Renal pelvis (tissue), 12 donors: ENCODE data around the gene TFIP11. TPM values are rescaled to one million over a fixed set of nuclear protein-coding genes. Genes with fewer than 3 reads are reported as not detected.
A peak's percentile ranks its signal among the peaks of the same experiment; 100 is the strongest.

ENCODE experiments used
- DNase-seq: peaks from one replicate; pipeline ENCODE4 v3.0.0-alpha.2; 2013
- long read RNA-seq, 16 experiments: transcript quantifications; one replicate each; lab custom pipeline, GENCODE V29; 2026
- polyA plus RNA-seq, 3 donors: library from polyadenylated mRNA; unstranded; fragments of 120-200 nt; gene quantifications; one replicate each; pipeline ENCODE4 v1.2.1, GENCODE V29; 2013; ENCODE audit not compliant: insufficient read length in 3 of 3

Gene TFIP11
- polyA plus RNA-seq, result 10 to 100 TPM; 42.9 to 48.5 (median 46.4) TPM
- long read RNA-seq, donor 1, transcript TFIP11-204 (15 exons, 3,586 nt), result major isoform, 7 of 9 reads
- long read RNA-seq, donor 1, partial matches to known transcripts, result 0 of 9 reads
- long read RNA-seq, donor 1, other reads (novel, unspliced or antisense), result 0 of 9 reads
- long read RNA-seq, donor 2, transcript TFIP11-204 (15 exons, 3,586 nt), result major isoform, 7 of 16 reads
- long read RNA-seq, donor 2, partial matches to known transcripts, result 8 of 16 reads
- long read RNA-seq, donor 2, other reads (novel, unspliced or antisense), result 0 of 16 reads
- long read RNA-seq, donor 3, partial matches to known transcripts, result 27 of 32 reads
- long read RNA-seq, donor 3, other reads (novel, unspliced or antisense), result 0 of 32 reads
- long read RNA-seq, donor 4, transcript TFIP11-204 (15 exons, 3,586 nt), result major isoform, 5 of 8 reads
- long read RNA-seq, donor 4, partial matches to known transcripts, result 0 of 8 reads
- long read RNA-seq, donor 4, other reads (novel, unspliced or antisense), result 0 of 8 reads
- long read RNA-seq, donor 5, transcript TFIP11-204 (15 exons, 3,586 nt), result major isoform, 5 of 5 reads
- long read RNA-seq, donor 5, partial matches to known transcripts, result 0 of 5 reads
- long read RNA-seq, donor 5, other reads (novel, unspliced or antisense), result 0 of 5 reads
- long read RNA-seq, donor 6, transcript TFIP11-204 (15 exons, 3,586 nt), result major isoform, 5 of 24 reads
- long read RNA-seq, donor 6, partial matches to known transcripts, result 18 of 24 reads
- long read RNA-seq, donor 6, other reads (novel, unspliced or antisense), result 0 of 24 reads
- long read RNA-seq, donor 7, transcript TFIP11-204 (15 exons, 3,586 nt), result major isoform, 6 of 16 reads
- long read RNA-seq, donor 7, partial matches to known transcripts, result 6 of 16 reads
- long read RNA-seq, donor 7, other reads (novel, unspliced or antisense), result 0 of 16 reads
- long read RNA-seq, donor 8, partial matches to known transcripts, result 0 of 3 reads
- long read RNA-seq, donor 8, other reads (novel, unspliced or antisense), result 0 of 3 reads
- long read RNA-seq, donor 9, transcript TFIP11-204 (15 exons, 3,586 nt), result major isoform, 8 of 21 reads
- long read RNA-seq, donor 9, partial matches to known transcripts, result 12 of 21 reads
- long read RNA-seq, donor 9, other reads (novel, unspliced or antisense), result 0 of 21 reads
- long read RNA-seq, donor 10, transcript TFIP11-204 (15 exons, 3,586 nt), result major isoform, 6 of 15 reads
- long read RNA-seq, donor 10, partial matches to known transcripts, result 6 of 15 reads
- long read RNA-seq, donor 10, other reads (novel, unspliced or antisense), result 0 of 15 reads
- long read RNA-seq, donor 11, partial matches to known transcripts, result 0 of 5 reads
- long read RNA-seq, donor 11, other reads (novel, unspliced or antisense), result 0 of 5 reads
- long read RNA-seq, donor 12, partial matches to known transcripts, result 30 of 39 reads
- long read RNA-seq, donor 12, other reads (novel, unspliced or antisense), result 0 of 39 reads
- long read RNA-seq, donor 13, partial matches to known transcripts, result 0 of 5 reads
- long read RNA-seq, donor 13, other reads (novel, unspliced or antisense), result 0 of 5 reads
- long read RNA-seq, donor 14, transcript TFIP11-204 (15 exons, 3,586 nt), result major isoform, 14 of 24 reads
- long read RNA-seq, donor 14, partial matches to known transcripts, result 5 of 24 reads
- long read RNA-seq, donor 14, other reads (novel, unspliced or antisense), result 0 of 24 reads
- long read RNA-seq, donor 15, transcript TFIP11-204 (15 exons, 3,586 nt), result major isoform, 12 of 22 reads
- long read RNA-seq, donor 15, partial matches to known transcripts, result 7 of 22 reads
- long read RNA-seq, donor 15, other reads (novel, unspliced or antisense), result 0 of 22 reads
- long read RNA-seq, donor 16, transcript TFIP11-204 (15 exons, 3,586 nt), result major isoform, 8 of 23 reads
- long read RNA-seq, donor 16, partial matches to known transcripts, result 9 of 23 reads
- long read RNA-seq, donor 16, other reads (novel, unspliced or antisense), result 0 of 23 reads

DNA sequence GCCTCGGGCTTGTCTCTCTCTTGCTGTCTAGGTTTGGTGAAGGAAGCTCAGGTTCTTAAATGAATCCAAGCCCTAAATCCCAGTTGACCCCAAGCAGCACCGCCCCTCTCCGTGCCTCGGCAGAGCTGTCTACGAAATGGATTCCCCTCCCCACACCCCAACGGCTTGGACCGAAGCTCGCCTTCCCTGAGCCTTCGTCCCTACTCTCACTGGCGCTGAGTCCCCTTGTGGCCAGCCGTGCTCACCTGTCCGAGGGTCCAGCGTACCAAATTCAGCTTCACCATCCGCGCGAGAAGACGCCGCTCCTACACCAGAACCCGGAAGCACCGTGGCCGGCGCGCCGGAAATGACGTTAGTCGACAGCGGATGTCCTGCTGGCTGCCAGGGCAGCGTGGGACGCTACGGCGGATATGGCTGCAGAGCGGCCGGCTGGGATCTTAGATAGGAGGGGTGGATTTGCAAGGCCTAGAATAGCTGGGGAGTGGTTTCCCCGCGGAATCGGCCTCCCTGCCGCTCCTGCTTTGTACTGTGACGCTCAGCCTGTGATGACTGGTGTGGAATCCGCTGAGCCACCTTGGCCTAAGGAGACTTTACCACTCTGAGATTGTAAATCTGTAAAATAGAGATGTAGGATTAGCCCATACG, at the start of gene TFIP11:
Gene TFIP11, minus strand, starts transcription at position 325 of the 645 bp plus-strand sequence. CDS start 2,201 bp downstream, outside the sequence.
- peak; percentile 94 for DNase-seq

DNA sequence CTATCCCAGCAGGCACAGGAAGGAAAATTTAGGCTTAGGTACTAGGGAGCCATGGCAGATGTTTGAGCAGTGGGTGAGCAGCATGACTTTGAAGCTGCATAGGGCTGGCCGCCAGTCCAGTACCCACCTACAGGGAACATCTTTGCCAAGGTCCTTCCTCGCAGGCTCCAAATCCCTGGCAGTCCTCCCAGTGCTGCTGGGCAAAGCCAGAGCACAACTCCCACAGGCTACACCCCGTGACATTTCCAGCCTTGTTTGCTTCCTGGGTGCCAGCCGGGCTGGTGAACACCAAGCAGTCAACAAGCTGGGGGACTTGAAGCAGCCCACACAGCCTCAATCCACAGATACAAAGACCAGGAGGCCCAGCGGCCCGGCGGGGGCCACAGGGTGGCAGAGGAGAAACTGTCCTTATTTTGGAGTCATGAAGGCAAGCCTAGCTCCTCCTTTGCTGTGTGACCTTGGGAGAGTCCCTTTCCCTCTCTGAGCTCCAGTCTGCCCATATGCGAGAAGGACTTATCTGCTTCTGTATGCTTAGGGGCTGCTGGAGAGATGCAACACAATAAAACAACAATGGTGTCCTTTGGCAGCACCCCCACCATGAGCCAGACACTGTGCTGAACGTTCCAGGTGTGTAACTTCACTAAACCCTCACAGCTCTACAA, 49.6 kb upstream of the TFIP11 start:
- DNase-seq, result no peak

DNA sequence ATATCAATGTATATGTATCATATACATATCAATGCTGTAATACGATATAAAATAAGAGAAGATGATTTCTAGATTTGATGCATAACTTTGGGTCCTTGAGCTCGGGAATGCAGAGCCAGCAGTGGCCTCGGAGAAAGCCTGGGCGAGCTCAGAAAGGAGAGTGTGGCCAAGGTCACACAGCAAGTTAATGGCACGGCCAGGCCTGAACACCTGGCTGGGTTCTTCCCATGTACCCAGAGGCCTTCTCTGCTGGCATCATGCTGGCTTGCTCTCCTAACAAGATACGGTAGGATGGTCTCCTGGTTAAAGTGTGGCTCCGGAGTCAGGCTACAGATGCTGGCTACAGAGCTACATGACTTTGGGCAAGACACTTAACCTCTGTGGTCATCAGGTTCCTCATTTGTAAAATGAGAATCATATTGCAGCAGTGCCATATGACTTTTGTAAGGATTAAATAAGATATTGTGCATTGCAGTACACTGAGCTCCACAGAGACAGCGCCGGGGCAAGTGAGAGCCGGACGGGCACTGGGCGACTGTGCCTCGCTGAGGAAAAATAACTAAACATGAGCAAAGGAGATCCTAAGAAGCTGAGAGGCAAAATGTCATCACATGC, 47.8 kb upstream of the TFIP11 start:
- no peak for DNase-seq

DNA sequence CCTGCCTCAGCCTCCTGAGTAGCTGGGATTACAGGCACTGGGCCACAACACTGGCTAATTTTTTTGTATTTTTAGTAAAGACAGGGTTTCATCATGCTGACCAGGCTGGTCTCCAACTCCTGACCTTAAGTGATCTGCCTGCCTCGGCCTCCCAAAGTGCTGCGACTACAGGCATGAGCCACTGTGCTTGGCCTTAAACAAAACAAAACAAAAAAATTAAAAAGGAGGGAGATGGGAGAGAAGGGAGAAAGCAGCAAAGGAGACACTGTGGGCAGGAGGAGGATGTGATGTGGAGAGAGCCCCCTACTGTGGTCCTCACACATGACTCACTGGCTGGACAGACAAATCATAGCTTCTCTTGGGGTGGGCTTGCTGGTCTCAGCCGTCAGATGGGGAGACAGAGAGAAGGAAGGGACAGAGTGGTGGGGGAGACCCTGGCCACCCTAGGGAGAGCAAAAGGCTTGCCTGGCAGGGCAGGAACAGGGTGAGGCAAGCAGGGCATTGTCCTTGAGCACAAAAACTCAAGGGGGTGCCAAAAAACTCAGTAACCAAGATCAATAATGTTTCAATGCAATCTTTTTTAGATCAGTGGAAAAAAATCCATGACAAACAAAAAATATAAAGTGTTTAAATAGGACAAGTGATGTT, 46.1 kb upstream of the TFIP11 start:
- DNase-seq, result no peak

DNA sequence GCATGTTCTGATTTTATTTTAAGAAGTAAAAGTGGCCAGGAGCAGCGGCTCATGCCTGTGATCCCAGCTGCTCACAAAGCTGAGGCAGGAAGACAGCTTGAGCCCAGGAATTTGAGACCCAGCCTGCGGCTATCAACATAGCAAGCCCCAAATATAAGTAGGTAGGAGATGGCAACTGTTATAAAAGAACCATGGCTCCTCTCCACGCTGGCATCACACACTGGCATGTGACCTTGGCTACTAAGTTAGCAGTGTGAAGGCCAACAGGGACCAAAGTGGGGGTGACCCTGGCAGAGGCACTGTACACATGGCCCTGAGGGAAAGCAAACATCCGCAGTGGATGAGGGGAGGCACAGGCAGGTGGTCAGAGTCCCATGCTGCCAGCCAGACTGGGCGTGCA, 44.6 kb upstream of the TFIP11 start:
- no peak for DNase-seq

DNA sequence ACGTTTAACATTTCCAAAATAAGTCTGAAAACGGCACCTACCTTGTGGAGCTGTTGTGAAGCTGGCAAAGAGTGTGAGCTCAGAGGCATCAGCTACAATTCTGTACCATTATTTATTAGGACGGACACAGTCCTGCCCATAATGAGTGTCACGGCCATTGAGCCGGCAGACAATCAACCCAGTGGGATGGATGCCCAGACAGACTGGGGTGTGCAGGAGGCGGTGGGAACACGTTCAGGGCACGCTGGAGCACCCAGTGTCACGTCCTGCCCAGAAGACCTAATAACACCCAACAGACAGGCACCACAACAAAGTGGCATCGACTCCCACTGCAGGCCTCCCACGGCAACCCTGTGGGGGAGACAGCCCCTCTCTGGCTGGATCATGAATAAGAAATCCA, 43.2 kb upstream of the TFIP11 start:
- DNase-seq, result no peak

DNA sequence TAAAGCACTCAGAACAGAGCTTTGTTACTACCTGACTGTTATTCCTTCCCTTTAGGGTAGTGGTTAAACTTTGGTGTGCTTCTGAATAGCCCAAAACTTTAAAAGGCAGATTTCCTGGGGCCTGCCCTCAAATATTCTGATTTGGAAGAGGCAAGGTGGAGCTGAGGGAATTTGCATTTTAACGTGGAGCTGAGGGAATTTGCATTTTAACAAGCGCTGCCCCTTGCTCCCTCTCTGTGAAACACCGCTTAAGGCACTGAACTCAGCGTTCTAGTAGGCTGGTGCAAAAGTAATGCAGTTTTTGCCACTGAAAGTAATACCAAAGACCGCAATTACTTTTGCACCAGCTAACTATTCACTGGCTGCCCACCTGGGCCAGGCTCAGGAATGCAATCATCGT, 42.7 kb upstream of the TFIP11 start:
- DNase-seq, result no peak

DNA sequence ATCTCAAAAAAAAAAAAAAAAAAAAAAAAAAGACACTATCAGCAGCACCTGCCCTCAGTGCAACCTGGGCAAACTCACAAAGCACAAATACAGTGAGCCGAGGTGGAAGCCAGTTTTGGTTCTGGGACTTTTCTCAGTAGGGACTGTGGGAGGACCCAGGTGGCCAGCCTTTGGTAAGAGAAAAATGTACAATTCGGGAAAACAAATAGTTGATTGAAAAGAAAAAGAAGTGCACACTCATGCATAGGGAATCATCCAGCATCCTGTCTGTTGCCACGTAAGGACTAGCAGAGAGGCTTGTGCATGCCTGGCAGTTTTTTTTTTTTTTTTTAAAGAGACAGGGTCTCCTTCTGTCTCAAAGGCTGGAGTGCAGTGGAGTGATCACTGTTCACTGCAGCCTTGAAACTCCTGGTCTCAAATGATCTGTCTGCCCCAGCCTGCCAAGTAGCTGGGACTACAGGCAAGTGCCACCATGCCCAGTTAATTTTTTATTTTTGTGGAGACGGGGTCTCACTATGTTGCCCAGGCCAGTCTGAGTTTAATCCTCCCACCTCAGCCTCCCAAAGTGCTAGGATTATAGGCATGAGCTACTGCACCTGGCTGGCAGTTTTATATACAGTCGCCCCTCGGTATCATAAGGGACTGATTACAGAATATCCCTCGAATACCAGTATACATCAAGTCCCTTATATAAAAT, 40.9 kb upstream of the TFIP11 start:
- DNase-seq, result no peak

DNA sequence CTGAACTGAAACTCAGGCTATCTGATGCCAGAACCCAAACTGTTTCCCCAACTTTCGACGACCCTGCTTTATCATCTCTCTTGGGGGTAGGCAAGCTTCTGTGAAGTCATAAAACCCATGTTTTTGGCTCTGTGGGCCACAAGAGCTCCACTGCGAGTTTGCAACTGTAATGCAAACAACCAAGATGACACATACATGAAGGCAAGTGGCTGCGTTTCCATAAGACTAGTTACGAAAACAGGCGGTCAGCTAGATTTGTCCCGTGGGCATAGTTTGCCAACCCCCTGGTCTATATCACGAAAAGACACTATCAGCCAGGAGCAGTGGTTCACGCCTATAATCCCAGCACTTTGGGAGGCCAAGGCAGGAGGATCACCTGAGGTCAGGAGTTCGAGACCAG, 40.2 kb upstream of the TFIP11 start:
- DNase-seq, result no peak

DNA sequence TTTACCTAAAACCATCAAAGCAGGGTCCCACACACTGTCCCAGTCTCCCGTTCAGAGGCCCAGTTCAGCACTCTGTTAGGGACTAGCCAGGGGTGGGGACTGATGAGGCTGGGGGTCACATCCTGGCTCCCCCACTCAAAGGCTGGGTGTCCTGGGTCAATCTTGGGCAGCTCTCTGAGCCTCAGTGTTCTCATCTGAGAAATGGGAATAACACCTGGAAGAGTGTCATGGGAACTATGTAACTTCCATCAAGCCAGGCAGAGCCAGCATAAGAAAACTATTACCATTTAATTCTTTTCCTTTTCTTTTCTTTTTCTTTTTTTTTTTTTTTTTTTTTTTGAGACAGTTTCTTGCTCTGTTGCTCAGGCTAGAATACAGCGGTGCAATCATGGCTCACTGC, 39.3 kb upstream of the TFIP11 start:
- no peak for DNase-seq

DNA sequence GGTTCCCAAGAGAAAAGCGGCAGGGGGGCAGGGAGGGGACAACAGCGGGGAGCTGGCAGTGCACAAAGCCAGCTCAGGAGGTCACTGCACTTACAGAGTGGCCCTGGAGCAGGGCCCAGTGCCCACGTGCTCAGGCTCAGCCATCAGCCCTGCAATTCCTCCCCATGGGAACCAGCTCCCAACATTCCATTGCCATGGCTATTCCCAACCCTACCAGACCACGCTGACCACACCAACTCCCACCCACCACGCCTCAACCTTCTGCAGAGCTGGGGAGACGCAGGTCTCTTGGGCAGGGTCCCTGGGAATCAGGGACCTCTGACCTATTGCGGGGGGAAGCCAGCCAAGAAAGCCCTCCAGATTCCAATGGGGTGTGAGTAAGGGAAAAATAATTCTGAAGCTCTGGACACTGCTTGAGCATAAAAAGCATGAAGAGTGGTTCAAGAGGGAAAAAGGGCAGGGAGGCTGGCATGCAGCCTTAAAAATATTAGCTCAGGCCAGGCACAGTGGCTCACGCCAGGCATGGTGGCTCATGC, 38.3 kb upstream of the TFIP11 start:
- DNase-seq, result no peak

DNA sequence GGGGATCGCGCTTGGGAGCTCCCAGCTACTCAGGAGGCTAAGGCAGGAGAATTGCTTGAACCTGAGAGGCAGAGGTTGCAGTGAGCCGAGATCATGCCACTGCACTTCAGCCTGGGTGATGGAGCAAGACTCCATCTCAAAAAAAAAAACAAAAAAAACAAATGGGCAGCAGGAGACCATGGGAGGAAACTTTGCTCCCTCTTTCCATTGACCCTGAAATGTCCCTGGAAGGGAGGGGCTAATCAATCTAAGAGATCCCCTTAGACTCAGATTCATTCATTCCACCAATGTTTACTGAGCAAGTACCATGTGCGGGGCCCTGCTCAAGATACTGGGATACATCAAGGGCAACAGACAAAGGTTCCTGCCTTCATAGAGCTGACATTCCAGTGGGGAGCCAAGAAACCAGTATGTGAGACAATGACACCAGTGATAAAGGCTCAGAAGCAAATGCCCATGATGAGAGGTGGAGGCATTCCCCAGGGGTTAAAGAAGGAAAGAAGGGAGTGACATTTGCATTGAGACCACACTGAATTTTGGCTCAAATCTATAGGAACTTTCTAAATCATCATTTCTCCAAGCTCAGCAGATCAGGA, 37.7 kb upstream of the TFIP11 start:
- DNase-seq, result no peak

DNA sequence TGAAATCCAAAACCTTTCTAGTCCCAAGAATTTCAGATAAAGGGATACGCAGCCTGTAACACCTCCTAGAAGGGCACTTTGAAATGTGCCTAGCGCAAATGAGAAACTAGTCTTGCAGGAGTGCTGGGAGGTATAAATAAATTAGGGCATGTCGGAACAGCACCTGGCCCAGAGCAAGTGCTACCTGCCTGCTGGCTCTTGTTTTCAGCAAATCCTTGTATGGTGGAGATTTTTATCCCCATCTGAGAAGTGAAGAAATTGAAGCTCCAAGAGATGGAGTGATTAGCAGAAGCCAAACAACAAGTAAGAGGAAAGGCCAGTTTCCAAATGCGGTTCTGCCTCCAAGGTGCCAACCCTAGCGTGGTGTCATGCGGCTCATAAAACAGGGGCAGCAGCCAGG, 36.7 kb upstream of the TFIP11 start:
- no peak for DNase-seq

DNA sequence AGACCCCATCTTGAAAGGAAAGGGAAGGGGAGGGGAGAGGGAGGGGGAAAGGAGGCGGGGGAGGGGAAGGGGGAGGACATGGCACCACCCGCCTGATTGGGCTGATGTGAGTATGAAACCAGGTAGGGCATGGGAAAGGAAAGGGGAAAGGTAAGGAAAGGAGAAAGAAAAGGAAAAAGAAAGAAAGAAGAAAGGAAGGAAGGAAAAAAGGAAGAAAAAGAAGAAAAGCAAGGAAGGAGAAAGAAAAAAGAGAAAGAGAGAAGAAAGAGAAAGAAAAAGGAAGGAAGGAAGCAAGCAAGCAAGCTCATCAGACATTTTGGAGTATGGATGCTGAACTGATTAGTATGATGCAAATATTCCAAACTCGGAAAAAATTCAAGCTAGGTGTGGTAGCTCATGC, 36.0 kb upstream of the TFIP11 start:
- no peak for DNase-seq

DNA sequence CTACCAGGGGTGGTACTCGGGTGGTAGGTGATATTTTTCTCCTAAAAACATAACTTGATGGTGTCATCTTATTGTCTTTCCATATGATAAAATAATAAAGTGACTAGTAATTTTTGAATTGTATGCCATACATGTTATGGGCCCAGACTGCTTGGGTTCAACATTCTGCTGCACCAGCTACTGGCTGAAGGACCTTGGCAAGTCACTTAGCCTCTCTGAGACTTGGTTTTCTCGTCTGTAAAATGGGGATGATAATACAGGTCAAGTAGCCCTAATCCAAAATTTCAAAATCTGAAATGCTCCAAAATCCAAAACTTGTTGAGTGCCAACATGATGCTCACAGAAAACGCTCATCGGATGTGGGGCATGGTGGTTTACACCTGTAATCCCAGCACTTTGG, 35.6 kb upstream of the TFIP11 start:
- DNase-seq, result no peak

DNA sequence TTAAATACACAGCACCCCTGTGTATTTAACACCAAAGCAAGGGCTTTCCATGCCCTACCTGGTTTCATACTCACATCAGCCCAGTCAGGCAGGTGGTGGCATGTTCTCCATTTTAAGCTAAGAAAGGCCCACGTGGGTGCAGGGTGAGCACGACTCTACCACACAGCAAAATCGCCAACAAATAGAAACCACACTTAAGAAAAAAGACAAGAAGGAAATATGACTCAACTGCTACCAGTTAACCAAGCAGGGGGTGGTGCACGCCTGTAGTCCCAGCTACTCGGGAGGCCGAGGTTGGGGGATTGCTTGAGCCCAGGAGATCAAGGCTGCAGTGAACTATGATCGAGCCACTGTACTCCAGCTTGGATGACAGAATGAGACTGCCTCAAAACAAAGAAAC, 35.2 kb upstream of the TFIP11 start:
- no peak for DNase-seq

DNA sequence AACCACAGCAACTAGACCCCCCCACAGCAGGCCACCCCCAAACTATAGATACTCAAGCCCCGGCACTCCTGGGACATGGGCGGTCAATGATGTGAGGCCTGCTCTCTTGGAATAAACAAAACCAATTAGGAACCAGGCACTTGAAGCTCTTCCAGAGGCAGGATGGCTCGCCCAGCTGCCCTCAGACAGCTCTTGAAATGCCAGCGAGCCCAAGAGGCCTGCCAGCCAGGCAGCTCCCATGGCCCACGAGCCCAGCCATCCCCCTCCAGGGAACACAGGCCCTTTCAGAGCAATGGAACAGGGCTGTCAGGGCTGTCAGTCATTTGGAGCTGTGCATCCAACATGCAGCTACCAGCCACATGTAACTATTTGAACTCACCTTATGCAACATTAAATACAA, 34.0 kb upstream of the TFIP11 start:
- DNase-seq, result no peak
